ENCODE data around the gene SRSF8. TPM values are rescaled to one million over a fixed set of nuclear protein-coding genes. Genes with fewer than 3 reads are reported as not detected.

The SRSF8 gene
- total and polyA plus RNA-seq, 2 of the 4 experiments (the other 2 are of a cell fraction), result 3.4 to 14.3 TPM

- Histone ChIP-seq H3K79me1 (ENCODE audit: low read depth in 1 of 2, low read length in 2 of 2) (peaks cover 4 to 6% of the 10 kb centered on the region in 2 experiments; a peak in 1 of 4 replicates), H3K23ac (ENCODE audit: low read depth, low read length) (no peak overlapping the region), H3K4ac (ENCODE audit: low read depth, low read length) (peak overlapping the region; percentile 16; the same call in 1 of the 2 replicates), H2AK9ac (replicated peaks; ENCODE audit: low read depth, low read length, poor library complexity) (peak overlapping the region; percentile 39), H3K4me1 (ENCODE audit: control insufficient read depth, insufficient read depth, low read length) (peaks cover 6% of the 10 kb centered on the region), H3K27ac (ENCODE audit: insufficient read depth, low read length) (no peak overlapping the region), H3K27me3 (ENCODE audit: control insufficient read depth, insufficient read depth, low read length) (no peaks in the 10 kb centered on the region), H3K9me1 (ENCODE audit: insufficient read depth, low read length) (peaks cover 11% of the 10 kb centered on the region; the same call in 1 of the 2 replicates), H2BK15ac (ENCODE audit: low read depth, low read length) (0 out of 3 replicates have a peak overlapping the region, but pooled peaks have one; percentile 50), H3K14ac (replicated peaks; ENCODE audit: low read depth, low read length) (no peak overlapping the region), H2AK5ac (ENCODE audit: low read depth, low read length) (peak overlapping the region; percentile 15; the same call in 1 of the 2 replicates), H4K20me1 (ENCODE audit: insufficient read depth, low read length) (no peaks in the 10 kb centered on the region), H3K9me3 (ENCODE audit: control insufficient read depth, insufficient read depth, low read length) (no peaks in the 10 kb centered on the region), H3K4me3 (ENCODE audit: insufficient read depth, low read depth, low read length) (no peak overlapping the region), H2BK5ac (ENCODE audit: low read depth, low read length, poor library complexity, severe bottlenecking) (peak overlapping the region; percentile 34), H3K18ac (ENCODE audit: low read depth, low read length) (no peak overlapping the region), H3K56ac (ENCODE audit: extremely low read depth, insufficient read depth, low read length) (peak overlapping the region; percentile 19; the same call in 1 of the 2 replicates), H4K5ac (ENCODE audit: low read depth, low read length) (no peak overlapping the region), H4K8ac (ENCODE audit: low read depth in 2 of 2, low read length in 2 of 2) (no peak overlapping the region), H2BK120ac (ENCODE audit: low read depth, low read length) (0 out of 2 replicates have a peak overlapping the region, but pooled peaks have one; percentile 1), H2BK20ac (ENCODE audit: low read depth, low read length) (no peak overlapping the region), H3K36me3 (ENCODE audit: control insufficient read depth, insufficient read depth, low read length) (no peaks in the 10 kb centered on the region), H4K91ac (ENCODE audit: insufficient read depth, low read depth, low read length) (no peak overlapping the region; the same call in 1 of the 2 replicates), H3K9ac (ENCODE audit: low read depth, low read length) (no peak overlapping the region), H3K4me2 (ENCODE audit: low read depth, low read length) (peak overlapping the region; percentile 30; the same call in 1 of the 2 replicates), H2AFZ (replicated peaks; ENCODE audit: low read length, poor library complexity) (peak overlapping the region; percentile 29)
- in situ Hi-C loops (cut with MboI; ENCODE audit: low sequenced_read_pairs) (no loop called here), intact Hi-C loops (cut with micrococcal nuclease) (no loop called here), dilution Hi-C loops (cut with HindIII; ENCODE audit: low sequenced_read_pairs, unreplicated experiment) (no loop called here)
- ATAC-seq (ENCODE audit: low read depth) (no peak), DNase-seq (peak; percentile 49)
- WGBS, 2 experiments (ENCODE audit: extremely low coverage in 2 of 2, insufficient read length in 1 of 2), result no CpG with 5 or more reads among the region's 5 CpGs
- BruUV-seq (replicated peaks), result no TSS peak
- ChIA-PET POLR2A (ENCODE audit: unreplicated experiment) (no interaction called here), CTCF (interaction anchor here (0.6 kb wide), 1 partner anchor 12 kb away, joined by 4 read pairs; no protein-coding TSS in a partner anchor)
- no peak for TF ChIP-seq BHLHE40 (IDR thresholded peaks at IDR 0.05; ENCODE audit: low read depth, low read length)
- no peak for TF ChIP-seq FOS (IDR thresholded peaks at IDR 0.05; ENCODE audit: low read depth, low read length)
- TF ChIP-seq MAZ (IDR thresholded peaks at IDR 0.05; ENCODE audit: borderline replicate concordance, low read depth, low read length), result no peak
- peak; percentile 20; the same call in 1 of the 2 replicates for TF ChIP-seq MAFK (IDR thresholded peaks at IDR 0.05; ENCODE audit: low read depth, low read length)
- no peak for TF ChIP-seq RCOR1 (IDR thresholded peaks at IDR 0.05; ENCODE audit: insufficient replicate concordance, low read length)
- TF ChIP-seq CHD1 (IDR thresholded peaks at IDR 0.05; ENCODE audit: low read depth, low read length), result no peak
- no peak for TF ChIP-seq POLR2A (IDR thresholded peaks at IDR 0.05; ENCODE audit: low read depth, low read length)
- no peak for TF ChIP-seq RFX5 (IDR thresholded peaks at IDR 0.05; ENCODE audit: low read depth, low read length)
- no peak; the same call in 1 of the 2 replicates for TF ChIP-seq RAD21 (IDR thresholded peaks at IDR 0.05; ENCODE audit: low read length)
- peak; percentile 35 for TF ChIP-seq CTCF (conservative IDR thresholded peaks at IDR 0.05; ENCODE audit: low read depth, low read length)
- TF ChIP-seq, protein P1, sequence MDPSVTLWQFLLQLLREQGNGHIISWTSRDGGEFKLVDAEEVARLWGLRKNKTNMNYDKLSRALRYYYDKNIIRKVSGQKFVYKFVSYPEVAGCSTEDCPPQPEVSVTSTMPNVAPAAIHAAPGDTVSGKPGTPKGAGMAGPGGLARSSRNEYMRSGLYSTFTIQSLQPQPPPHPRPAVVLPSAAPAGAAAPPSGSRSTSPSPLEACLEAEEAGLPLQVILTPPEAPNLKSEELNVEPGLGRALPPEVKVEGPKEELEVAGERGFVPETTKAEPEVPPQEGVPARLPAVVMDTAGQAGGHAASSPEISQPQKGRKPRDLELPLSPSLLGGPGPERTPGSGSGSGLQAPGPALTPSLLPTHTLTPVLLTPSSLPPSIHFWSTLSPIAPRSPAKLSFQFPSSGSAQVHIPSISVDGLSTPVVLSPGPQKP (IDR thresholded peaks at IDR 0.05; ENCODE audit: borderline replicate concordance, low read depth, low read length), result no peak
- no peak for TF ChIP-seq SMC3 (IDR thresholded peaks at IDR 0.05; ENCODE audit: low read depth, low read length)
- no peak for TF ChIP-seq MXI1 (IDR thresholded peaks at IDR 0.05; ENCODE audit: borderline replicate concordance, low read depth, low read length)
- no peak for TF ChIP-seq CEBPB (IDR thresholded peaks at IDR 0.05; ENCODE audit: low read depth, low read length)
Measured at GRCh38 chr11:95092549-95093324, 26.0 kb downstream of the SRSF8 start.
